Natural killer cell (primary cell): ENCODE results near the gene NHSL1. TPM values are rescaled to one million over a fixed set of nuclear protein-coding genes. Genes with fewer than 3 reads are reported as not detected.

Experiments
- ATAC-seq, 3 donors: fragments of 150-1000 bp in 2 of 3; fragments of 200-7000 bp in 1 of 3; cut with Tn5 transposase; 1 replicate in 1 of 3; 2 replicates in 2 of 3; pipeline ENCODE4 v1.10.0; 2021; ENCODE audit warnings: mild to moderate bottlenecking in 2 of 3, moderate library complexity in 2 of 3
- DNase-seq, 2 donors: peaks; one replicate each; pipeline versions ENCODE4 v3.0.0 to v3.0.0-alpha.2; 2013 to 2021; ENCODE audit warnings: mixed read lengths in 1 of 2
- H3K27ac ChIP-seq: one replicate; pipeline ENCODE4 v1.5.1; 2013; ENCODE audit warnings: mild to moderate bottlenecking, low read length
- H3K27me3 ChIP-seq: one replicate; pipeline ENCODE4 v1.6.1; 2013; ENCODE audit warnings: low read length; ENCODE audit not compliant: control insufficient read depth, insufficient read depth
- H3K36me3 ChIP-seq: one replicate; pipeline ENCODE4 v1.6.1; 2013; ENCODE audit warnings: low read length; ENCODE audit not compliant: control insufficient read depth, insufficient read depth
- H3K4me1 ChIP-seq: one replicate; pipeline ENCODE4 v1.6.1; 2013; ENCODE audit warnings: low read length; ENCODE audit not compliant: control insufficient read depth, insufficient read depth
- H3K4me3 ChIP-seq: one replicate; pipeline ENCODE4 v1.5.1; 2013; ENCODE audit warnings: low read length
- H3K9me3 ChIP-seq: one replicate; pipeline ENCODE4 v1.6.1; 2013; ENCODE audit warnings: low read length; ENCODE audit not compliant: control insufficient read depth, insufficient read depth
- H3K27ac Mint-ChIP-seq, 2 donors: one replicate each; pipeline ENCODE4 v1.8.0; 2022; ENCODE audit warnings: mild to moderate bottlenecking in 2 of 2, mixed read lengths in 2 of 2, moderate library complexity in 1 of 2
- H3K27me3 Mint-ChIP-seq, 2 donors: one replicate each; pipeline ENCODE4 v1.8.0; 2022; ENCODE audit warnings: low read depth in 2 of 2, mixed read lengths in 2 of 2
- H3K36me3 Mint-ChIP-seq: one replicate; pipeline ENCODE4 v1.8.0; 2022; ENCODE audit warnings: mixed read lengths
- H3K4me1 Mint-ChIP-seq, 2 donors: one replicate each; pipeline ENCODE4 v1.8.0; 2022; ENCODE audit warnings: mixed read lengths in 2 of 2
- H3K4me3 Mint-ChIP-seq: one replicate; pipeline ENCODE4 v1.8.0; 2022; ENCODE audit warnings: mild to moderate bottlenecking, moderate library complexity, mixed read lengths
- H3K9me3 Mint-ChIP-seq, 2 donors: one replicate each; pipeline ENCODE4 v1.8.0; 2022; ENCODE audit warnings: mixed read lengths in 2 of 2
- WGBS: methylation state at CpG from one replicate; pipeline ENCODE4 v1.1.7; 2013; ENCODE audit warnings: missing lambda C conversion rate; ENCODE audit not compliant: insufficient coverage; 5-methylcytosine and 5-hydroxymethylcytosine counted together
- intact Hi-C: fragments of 100-400 bp; cut with micrococcal nuclease; formaldehyde crosslinking; loops from one replicate; pipeline ENCODE4 v1.14.2; 2022
- total RNA-seq, 4 donors: library from RNA; stranded (reverse); fragments of 120-200 nt in 1 of 4; gene quantifications; one replicate each; pipeline versions ENCODE4 v1.2.3 to v1.2.4, GENCODE V29; 2013 to 2022
- TF ChIP-seq, protein P1 (sequence below): fragments of 200-600 bp; IDR thresholded peaks from one replicate; pipeline ENCODE4 v1.8.0; 2022; ENCODE audit warnings: antibody characterized with exemption

Gene NHSL1
- total RNA-seq, 3 donors from 2014 or later (not counting 1 experiment from before 2014, with no cell fraction given), result 0.38 to 0.75 (median 0.68) TPM

DNA sequence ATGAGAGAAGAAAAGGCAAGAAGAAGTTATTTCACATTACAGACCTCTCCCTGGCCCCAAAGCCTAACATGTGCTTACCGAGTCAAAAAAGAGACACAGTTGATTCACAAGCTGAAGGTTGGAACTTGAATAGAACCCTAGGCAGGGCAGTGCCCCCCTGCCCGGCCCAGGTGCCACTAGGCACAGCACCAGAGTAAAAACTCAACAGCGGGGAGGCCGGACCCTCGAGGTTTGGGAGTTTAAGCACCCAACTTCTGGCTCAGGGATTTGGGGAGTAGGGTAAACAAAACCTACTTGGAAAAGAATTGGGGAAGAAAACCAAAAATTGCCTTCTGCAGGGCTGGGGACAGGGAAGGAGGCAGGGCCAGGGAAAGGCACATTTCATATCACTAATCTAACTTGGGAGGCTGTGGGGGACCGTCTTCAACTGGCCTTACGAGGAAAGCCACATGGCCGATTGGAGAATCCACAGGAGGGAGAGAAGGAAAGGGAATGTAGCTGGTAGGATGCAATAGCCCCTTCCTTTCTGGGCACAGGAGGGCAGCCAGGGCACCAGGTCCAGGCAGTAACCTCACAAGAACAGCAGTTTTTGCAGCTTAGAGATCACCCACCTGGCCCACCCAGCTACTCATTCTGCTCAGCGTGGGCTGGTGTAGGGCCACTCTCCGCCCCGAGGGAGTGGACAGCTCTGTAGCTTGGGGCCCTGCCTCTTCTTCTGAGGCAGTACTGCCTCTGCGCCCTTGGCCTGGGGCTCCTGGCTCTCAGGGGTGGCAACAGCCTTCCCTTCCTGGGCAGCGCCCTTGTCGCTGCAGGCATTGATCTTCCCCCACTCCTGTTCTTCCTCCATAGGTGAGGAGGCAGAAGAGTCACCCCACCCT lies 97.1 kb downstream of the NHSL1 start:
- Histone ChIP-seq H3K9me3 (no peaks in the 10 kb centered on the region), H3K27ac (no peak overlapping the region), H3K4me3 (no peak overlapping the region), H3K27me3 (no peaks in the 10 kb centered on the region), H3K36me3 (peaks cover 12% of the 10 kb centered on the region), H3K4me1 (peaks cover 18% of the 10 kb centered on the region)
- H3K27ac Mint-ChIP-seq, result no peak overlapping the region
- DNase-seq, result no peak
- 98% methylated on average over 14 of the region's 14 CpGs for WGBS
- intact Hi-C loops, result no loop called here
- peaks cover 5 to 14% of the 10 kb centered on the region in 2 donors for H3K4me1 Mint-ChIP-seq
- no peaks in the 10 kb centered on the region for H3K36me3 Mint-ChIP-seq
- TF ChIP-seq, protein P1, sequence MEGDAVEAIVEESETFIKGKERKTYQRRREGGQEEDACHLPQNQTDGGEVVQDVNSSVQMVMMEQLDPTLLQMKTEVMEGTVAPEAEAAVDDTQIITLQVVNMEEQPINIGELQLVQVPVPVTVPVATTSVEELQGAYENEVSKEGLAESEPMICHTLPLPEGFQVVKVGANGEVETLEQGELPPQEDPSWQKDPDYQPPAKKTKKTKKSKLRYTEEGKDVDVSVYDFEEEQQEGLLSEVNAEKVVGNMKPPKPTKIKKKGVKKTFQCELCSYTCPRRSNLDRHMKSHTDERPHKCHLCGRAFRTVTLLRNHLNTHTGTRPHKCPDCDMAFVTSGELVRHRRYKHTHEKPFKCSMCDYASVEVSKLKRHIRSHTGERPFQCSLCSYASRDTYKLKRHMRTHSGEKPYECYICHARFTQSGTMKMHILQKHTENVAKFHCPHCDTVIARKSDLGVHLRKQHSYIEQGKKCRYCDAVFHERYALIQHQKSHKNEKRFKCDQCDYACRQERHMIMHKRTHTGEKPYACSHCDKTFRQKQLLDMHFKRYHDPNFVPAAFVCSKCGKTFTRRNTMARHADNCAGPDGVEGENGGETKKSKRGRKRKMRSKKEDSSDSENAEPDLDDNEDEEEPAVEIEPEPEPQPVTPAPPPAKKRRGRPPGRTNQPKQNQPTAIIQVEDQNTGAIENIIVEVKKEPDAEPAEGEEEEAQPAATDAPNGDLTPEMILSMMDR, result no peak
- H3K9me3 Mint-ChIP-seq, result no peaks in the 10 kb centered on the region
- peaks cover 0 to 4% of the 10 kb centered on the region in 2 donors for H3K27me3 Mint-ChIP-seq
- H3K4me3 Mint-ChIP-seq, result peak overlapping the region; percentile 67
- no peak for ATAC-seq

DNA sequence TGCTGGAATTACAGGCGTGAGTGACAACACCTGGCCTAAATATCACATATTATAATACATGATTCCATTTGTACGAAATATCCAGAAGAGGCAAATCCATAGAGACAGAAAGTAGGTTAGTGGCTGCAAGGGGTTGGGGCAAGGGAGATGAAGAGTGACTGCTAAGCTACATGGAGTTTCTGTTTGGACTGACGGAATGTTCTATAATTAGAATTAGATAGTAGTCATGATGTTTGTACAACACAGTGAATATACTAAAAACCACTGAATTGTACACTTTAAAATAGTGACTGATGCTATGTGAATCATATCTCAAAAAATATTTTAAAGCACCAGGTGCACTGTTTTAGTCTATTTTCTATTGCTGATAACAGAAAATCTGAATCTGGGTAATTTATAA lies 99.0 kb downstream of the NHSL1 start:
- H3K36me3 ChIP-seq, result no peaks in the 10 kb centered on the region

GRCh38 chr6:138397128-138398122 lies 101.9 kb downstream of the NHSL1 start:
- Mint-ChIP-seq H3K9me3 (no peaks in the 10 kb centered on the region), H3K4me1 (no peaks in the 10 kb centered on the region), H3K27ac (no peak overlapping the region), H3K27me3 (peaks cover 0 to 14% of the 10 kb centered on the region in 2 donors), H3K4me3 (no peak overlapping the region), H3K36me3 (no peaks in the 10 kb centered on the region)
- Histone ChIP-seq H3K9me3 (no peaks in the 10 kb centered on the region), H3K4me3 (no peak overlapping the region), H3K27ac (no peak overlapping the region), H3K36me3 (no peaks in the 10 kb centered on the region), H3K27me3 (no peaks in the 10 kb centered on the region), H3K4me1 (no peaks in the 10 kb centered on the region)
- DNase-seq, result no peak
- WGBS, result 94% methylated on average over 7 of the region's 8 CpGs
- intact Hi-C loops, result no loop called here
- no peak for ATAC-seq
- TF ChIP-seq, protein P1, result no peak

More for the DNA sequence above, 99.0 kb downstream of the NHSL1 start:
- Mint-ChIP-seq H3K9me3 (no peaks in the 10 kb centered on the region), H3K27ac (no peak overlapping the region), H3K4me3 (no peak overlapping the region), H3K4me1 (peaks cover 5 to 13% of the 10 kb centered on the region in 2 donors), H3K36me3 (no peaks in the 10 kb centered on the region), H3K27me3 (peaks cover 0 to 10% of the 10 kb centered on the region in 2 donors)
- no peaks in the 10 kb centered on the region for H3K27me3 ChIP-seq
- H3K9me3 ChIP-seq, result no peaks in the 10 kb centered on the region
- H3K4me1 ChIP-seq, result peaks cover 18% of the 10 kb centered on the region
- WGBS, result 95% methylated on average over 3 of the region's 3 CpGs
- H3K27ac ChIP-seq, result no peak overlapping the region
- intact Hi-C loops, result no loop called here
- no peak overlapping the region for H3K4me3 ChIP-seq
- TF ChIP-seq, protein P1, result no peak
- ATAC-seq (no peak), DNase-seq (no peak)
